H1 (cell line): Measurements from ENCODE around the gene VPS13D. TPM values are rescaled to one million over a fixed set of nuclear protein-coding genes. Genes with fewer than 3 reads are reported as not detected.

Experiments
- CTCF ChIA-PET: fragments of 300-600 bp; sonication (Branson Sonifier 250); formaldehyde crosslinking; loops from one replicate; lab custom pipeline; 2021; ENCODE audit not compliant: partially characterized antibody; lab: Charles Lee
- POLR2A ChIA-PET: fragments of 300-600 bp; sonication (Branson Sonifier 250); formaldehyde crosslinking; loops from one replicate; lab custom pipeline; 2021; ENCODE audit warnings: inconsistent platforms; ENCODE audit not compliant: partially characterized antibody; lab: Charles Lee
- DNase-seq, 2 experiments: peaks; one replicate each; pipeline versions ENCODE4 v3.0.0 to v3.0.0-alpha.2; 2010 to 2022; ENCODE audit warnings: low spot score in 2 of 2, low read depth in 1 of 2, mixed read lengths in 1 of 2
- FAIRE-seq: peaks from 2 replicates; lab custom pipeline; 2011; peaks lifted over from hg19 to GRCh38; lab: Jason Lieb, UNC
- H2AFZ ChIP-seq: 2 replicates; pipeline ENCODE4 v1.8.1; 2012; ENCODE audit warnings: low read length, inconsistent platforms
- H2AK5ac ChIP-seq: 2 replicates; pipeline ENCODE4 v1.6.1; 2013; ENCODE audit warnings: low read depth, low read length
- H2BK120ac ChIP-seq: replicated peaks from 2 replicates; pipeline ENCODE3; 2013; ENCODE audit warnings: low read depth, low read length, inconsistent platforms
- H2BK12ac ChIP-seq: 2 replicates; pipeline ENCODE4 v1.6.1; 2013; ENCODE audit warnings: low read depth, low read length
- H2BK15ac ChIP-seq: 2 replicates; pipeline ENCODE4 v1.6.1; 2013; ENCODE audit warnings: low read length
- H2BK20ac ChIP-seq: 2 replicates; pipeline ENCODE4 v1.6.1; 2013; ENCODE audit warnings: low read length
- H2BK5ac ChIP-seq: 2 replicates; pipeline ENCODE4 v1.6.1; 2013; ENCODE audit warnings: low read depth, low read length
- H3K14ac ChIP-seq: 2 replicates; pipeline ENCODE4 v1.6.1; 2013; ENCODE audit warnings: inconsistent platforms; ENCODE audit not compliant: insufficient read length
- H3K18ac ChIP-seq: 2 replicates; pipeline ENCODE4 v1.6.1; 2013; ENCODE audit warnings: low read length; ENCODE audit errors: extremely low read depth
- H3K23ac ChIP-seq: 2 replicates; pipeline ENCODE4 v1.6.1; 2013; ENCODE audit warnings: inconsistent platforms; ENCODE audit not compliant: insufficient read length
- H3K23me2 ChIP-seq: 2 replicates; pipeline ENCODE4 v1.6.1; 2013; ENCODE audit warnings: low read depth, low read length
- H3K27ac ChIP-seq: 2 replicates; pipeline ENCODE4 v1.6.1; 2011; ENCODE audit warnings: low read depth, low read length, inconsistent platforms
- H3K27me3 ChIP-seq, 4 experiments: replicated peaks in 1 of 4; 1 replicate in 1 of 4; 2 replicates in 3 of 4; pipeline versions ENCODE4 v1.6.1 to v1.8.1; 2011 to 2013; ENCODE audit warnings: low read length in 3 of 4, mild to moderate bottlenecking in 3 of 4, inconsistent platforms in 2 of 4, mixed read lengths in 2 of 4, moderate library complexity in 1 of 4; ENCODE audit not compliant: control insufficient read depth in 3 of 4, insufficient read depth in 3 of 4; ENCODE audit errors: extremely low read depth in 1 of 4
- H3K36me3 ChIP-seq, 4 experiments: 2 replicates each; pipeline versions ENCODE4 v1.6.1 to v1.8.1; 2011 to 2013; ENCODE audit warnings: mild to moderate bottlenecking in 4 of 4, low read length in 3 of 4, moderate library complexity in 2 of 4, control low read depth in 1 of 4, inconsistent platforms in 1 of 4; ENCODE audit not compliant: insufficient read depth in 4 of 4, control insufficient read depth in 2 of 4
- H3K4ac ChIP-seq: replicated peaks from 2 replicates; pipeline ENCODE3; 2013; ENCODE audit warnings: low read length, low read depth, mixed read lengths, inconsistent platforms; ENCODE audit not compliant: insufficient read length
- H3K4me1 ChIP-seq, 4 experiments: replicated peaks in 1 of 4; 1 replicate in 1 of 4; 2 replicates in 3 of 4; pipeline versions ENCODE4 v1.6.1 to v1.8.1; 2011 to 2013; ENCODE audit warnings: low read length in 3 of 4, inconsistent platforms in 2 of 4, mixed read lengths in 1 of 4; ENCODE audit not compliant: insufficient read depth in 4 of 4, control insufficient read depth in 3 of 4
- H3K4me2 ChIP-seq, 2 experiments: 2 replicates each; pipeline versions ENCODE4 v1.6.1 to v1.8.1; 2011 to 2013; ENCODE audit warnings: low read depth in 2 of 2, low read length in 2 of 2, control low read depth in 1 of 2, inconsistent platforms in 1 of 2, mild to moderate bottlenecking in 1 of 2; ENCODE audit not compliant: insufficient read depth in 1 of 2
- H3K4me3 ChIP-seq, 4 experiments: fragments of 200-600, 300-600 bp in 1 of 4; sonication (generic), shearing (Covaris generic), sonication (Bioruptor Twin) in 1 of 4; 2 replicates each; pipeline versions ENCODE4 v1.5.1 to v1.8.1; 2011 to 2016; ENCODE audit warnings: low read length in 4 of 4, low read depth in 3 of 4, control low read depth in 2 of 4, inconsistent platforms in 2 of 4, mild to moderate bottlenecking in 2 of 4, mixed read lengths in 1 of 4, moderate library complexity in 1 of 4; ENCODE audit not compliant: insufficient read depth in 2 of 4; ENCODE audit errors: extremely low read depth in 1 of 4
- H3K56ac ChIP-seq: replicated peaks from 2 replicates; pipeline ENCODE3; 2013; ENCODE audit warnings: low read depth, mild to moderate bottlenecking, mixed read lengths, low read length, inconsistent platforms; ENCODE audit not compliant: insufficient read length
- H3K79me1 ChIP-seq: 2 replicates; pipeline ENCODE4 v1.6.1; 2013; ENCODE audit warnings: low read depth, low read length, control low read depth
- H3K79me2 ChIP-seq, 2 experiments: 2 replicates each; pipeline versions ENCODE4 v1.6.1 to v1.8.1; 2012 to 2013; ENCODE audit warnings: low read length in 2 of 2, mild to moderate bottlenecking in 2 of 2, inconsistent platforms in 1 of 2; ENCODE audit not compliant: insufficient read depth in 2 of 2, control insufficient read depth in 1 of 2
- H3K9ac ChIP-seq, 4 experiments: replicated peaks in 1 of 4; 1 replicate in 1 of 4; 2 replicates in 3 of 4; pipeline versions ENCODE4 v1.6.1 to v1.8.1; 2011 to 2013; ENCODE audit warnings: low read depth in 3 of 4, low read length in 3 of 4, control low read depth in 2 of 4, mild to moderate bottlenecking in 2 of 4, moderate library complexity in 2 of 4, inconsistent platforms in 1 of 4; ENCODE audit errors: extremely low read depth in 1 of 4
- H3K9me3 ChIP-seq, 2 experiments: 2 replicates each; pipeline versions ENCODE4 v1.6.1 to v1.8.1; 2012 to 2013; ENCODE audit warnings: mild to moderate bottlenecking in 2 of 2, moderate library complexity in 2 of 2, control low read depth in 1 of 2, inconsistent platforms in 1 of 2, low read depth in 1 of 2, low read length in 1 of 2, mixed read lengths in 1 of 2; ENCODE audit not compliant: insufficient read depth in 2 of 2
- H4K20me1 ChIP-seq, 2 experiments: replicated peaks in 1 of 2; 2 replicates each; pipeline versions ENCODE3 to v1.8.1; 2011 to 2013; ENCODE audit warnings: inconsistent platforms in 2 of 2, low read length in 2 of 2, mild to moderate bottlenecking in 1 of 2; ENCODE audit not compliant: insufficient read depth in 2 of 2, control insufficient read depth in 1 of 2
- H4K5ac ChIP-seq: 2 replicates; pipeline ENCODE4 v1.6.1; 2013; ENCODE audit warnings: low read length, low read depth, mixed read lengths, inconsistent platforms; ENCODE audit not compliant: insufficient read length
- H4K8ac ChIP-seq: 2 replicates; pipeline ENCODE4 v1.8.0; 2013; ENCODE audit warnings: mild to moderate bottlenecking, moderate library complexity, low read length, inconsistent platforms; ENCODE audit not compliant: insufficient read depth; ENCODE audit errors: extremely low read depth
- H4K91ac ChIP-seq: replicated peaks from 2 replicates; pipeline ENCODE3; 2013; ENCODE audit warnings: low read length, mixed read lengths, inconsistent platforms; ENCODE audit not compliant: insufficient read length
- BACH1 ChIP-seq: IDR thresholded peaks from 2 replicates; pipeline ENCODE4 v1.6.1; 2012; ENCODE audit warnings: low read length, improper control_type of control experiment
- EZH2 ChIP-seq: fragments of 200-600 bp; sonication (generic); IDR thresholded peaks from 2 replicates; pipeline ENCODE4 v1.7.1; 2012; ENCODE audit warnings: low read depth, mild to moderate bottlenecking, moderate library complexity, low read length, inconsistent platforms; ENCODE audit not compliant: severe bottlenecking
- GABPA ChIP-seq: IDR thresholded peaks from 2 replicates; pipeline ENCODE4 v1.6.1; 2011; ENCODE audit warnings: mild to moderate bottlenecking, low read length, moderate library complexity, borderline replicate concordance; ENCODE audit not compliant: insufficient read depth
- KDM1A ChIP-seq: fragments of 200-600, 300-600 bp; sonication (generic); IDR thresholded peaks from 2 replicates; pipeline ENCODE4 v1.7.1; 2016; ENCODE audit warnings: mild to moderate bottlenecking, low read length, borderline replicate concordance
- KDM4A ChIP-seq: IDR thresholded peaks from one replicate; pipeline ENCODE4 v1.7.1; 2012; ENCODE audit warnings: low read depth, mild to moderate bottlenecking, moderate library complexity, low read length, inconsistent platforms; ENCODE audit not compliant: severe bottlenecking
- NRF1 ChIP-seq: IDR thresholded peaks from 2 replicates; pipeline ENCODE4 v1.6.1; 2011; ENCODE audit warnings: mild to moderate bottlenecking, low read depth, low read length, improper control_type of control experiment
- SUZ12 ChIP-seq: fragments of 200-600 bp; sonication (generic); IDR thresholded peaks from 2 replicates; pipeline ENCODE4 v1.6.1; 2012; ENCODE audit warnings: mild to moderate bottlenecking, inconsistent platforms, low read length, moderate library complexity, mixed read lengths
- ZNF274 ChIP-seq: IDR thresholded peaks from 2 replicates; pipeline ENCODE4 v1.7.0; 2012; ENCODE audit warnings: low read length, borderline replicate concordance; ENCODE audit errors: extremely low read depth
- whole genome bisulfite sequencing, 2 experiments: shearing (Covaris generic) in 1 of 2; methylation state at CpG; one replicate each; pipeline versions ENCODE4 v1.1.6 to v1.1.7; 2013 to 2015; ENCODE audit warnings: low lambda C conversion rate in 2 of 2, mixed read lengths in 2 of 2, inconsistent platforms in 1 of 2, low coverage in 1 of 2, missing lambda C conversion rate in 1 of 2; ENCODE audit not compliant: insufficient replicate concordance in 2 of 2, insufficient coverage in 1 of 2, insufficient read length in 1 of 2; ENCODE audit errors: extremely low coverage in 1 of 2, missing lambda C conversion rate in 1 of 2; 5-methylcytosine and 5-hydroxymethylcytosine counted together
- polyA plus RNA-seq, 7 experiments: library from polyadenylated mRNA; depleted of rRNA in 3 of 7; stranded (reverse) in 5 of 7; unstranded in 2 of 7; fragments of >200 nt in 5 of 7; fragments of 200-250 nt in 2 of 7; gene quantifications; 1 replicate in 5 of 7; 2 replicates in 1 of 7; 4 replicates in 1 of 7; pipeline versions ENCODE4 v1.2.1 to v1.2.3, GENCODE V29; 2011 to 2013; ENCODE audit warnings: missing spikeins in 2 of 7, mixed read lengths in 2 of 7
- total RNA-seq: library from RNA; stranded (reverse); fragmentation: NEBNext Ultra II Directional; extraction: Animal tissue kit (Norgen Biotek cat#: 25700); gene quantifications from 2 replicates; pipeline ENCODE4 v1.2.1, GENCODE V29; 2021
- TF ChIP-seq, protein P1 (sequence below), 3 experiments: IDR thresholded peaks; 1 replicate in 2 of 3; 2 replicates in 1 of 3; pipeline versions ENCODE4 v1.5.1 to v1.6.1; 2011; ENCODE audit warnings: low read length in 3 of 3, mild to moderate bottlenecking in 3 of 3, inconsistent platforms in 2 of 3, low read depth in 1 of 3, moderate library complexity in 1 of 3; ENCODE audit not compliant: insufficient read depth in 1 of 3; ENCODE audit errors: control extremely low read depth in 1 of 3

Gene VPS13D
- total and polyA plus RNA-seq, 2 of the 8 experiments (the other 6 are each of a cell fraction or from before 2014, with no cell fraction given): 10.9 to 31.2 TPM

DNA sequence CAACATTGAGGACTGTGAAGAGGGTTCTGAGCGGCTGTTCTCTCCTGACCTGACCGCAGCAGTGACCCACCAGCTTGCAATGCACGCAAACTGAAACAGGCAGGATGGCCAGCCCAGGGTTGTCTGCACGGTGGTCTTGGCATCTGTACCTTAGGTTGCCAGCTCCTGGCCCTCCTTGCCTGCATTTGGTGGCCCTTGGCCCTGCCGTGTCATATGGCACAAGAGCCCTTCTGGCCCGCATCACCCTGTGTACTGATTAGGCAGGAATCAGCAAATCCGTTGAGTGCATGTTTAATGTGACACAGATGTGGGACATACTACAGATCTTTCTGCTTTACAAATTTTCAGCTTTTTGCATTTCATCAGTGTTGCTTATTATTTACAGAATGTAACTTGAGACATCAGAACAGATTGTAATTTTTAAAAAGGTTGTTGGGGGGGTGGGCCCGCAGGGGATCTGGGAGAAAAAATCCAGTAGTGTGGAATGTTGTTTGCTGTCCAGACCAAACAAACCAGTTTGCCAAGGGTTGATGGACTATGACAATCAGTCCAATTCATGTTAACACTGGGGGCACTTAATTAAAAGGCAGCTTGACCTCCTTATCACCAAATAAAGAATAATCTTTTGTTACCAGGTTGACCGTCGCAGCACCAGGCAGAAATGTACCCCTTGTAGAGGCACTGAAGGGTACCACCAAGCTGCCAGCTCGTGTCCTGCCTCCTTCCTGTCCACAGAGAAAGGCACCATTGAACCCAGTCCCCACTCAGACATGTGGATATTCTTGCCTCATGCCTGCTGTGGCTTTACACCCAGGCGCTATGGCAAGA, 255.6 kb downstream of the VPS13D start:
- Histone ChIP-seq H4K8ac (no peak overlapping the region), H3K14ac (no peak overlapping the region), H3K27me3 (no peaks in the 10 kb centered on the region), H3K9ac (no peak overlapping the region), H3K79me1 (no peaks in the 10 kb centered on the region), H2AK5ac (no peak overlapping the region), H2BK12ac (no peak overlapping the region), H4K5ac (no peak overlapping the region), H4K20me1 (no peaks in the 10 kb centered on the region), H2BK120ac (no peak overlapping the region), H3K4me2 (no peak overlapping the region), H3K4me1 (no peaks in the 10 kb centered on the region; a peak in 1 of 7 replicates), H3K79me2 (no peaks in the 10 kb centered on the region), H3K23ac (no peak overlapping the region), H3K18ac (no peak overlapping the region), H3K4ac (no peak overlapping the region), H3K36me3 (peaks cover 0 to 4% (median 0%) of the 10 kb centered on the region in 4 experiments; a peak in 1 of 8 replicates), H3K9me3 (peaks cover 9 to 10% of the 10 kb centered on the region in 2 experiments), H3K56ac (no peak overlapping the region), H3K4me3 (no peak overlapping the region), H4K91ac (no peak overlapping the region), H2BK5ac (no peak overlapping the region), H2BK20ac (no peak overlapping the region), H3K27ac (no peak overlapping the region), H2AFZ (no peak overlapping the region), H3K23me2 (no peaks in the 10 kb centered on the region), H2BK15ac (no peak overlapping the region)
- ChIA-PET POLR2A (interaction anchor here (0.6 kb wide), 1 partner anchor 233 kb away, joined by 3 read pairs; no protein-coding TSS in a partner anchor), CTCF (no interaction called here)
- DNase-seq: no peak
- WGBS, 2 experiments: 93% methylated on average over 12 of the region's 12 CpGs; no CpG with 5 or more reads in 1 of the 2 experiments
- no peak for FAIRE-seq
- TF ChIP-seq BACH1: no peak
- no peak for TF ChIP-seq GABPA
- TF ChIP-seq KDM4A: no peak
- no peak for TF ChIP-seq ZNF274
- no peak for TF ChIP-seq NRF1
- TF ChIP-seq, protein P1, sequence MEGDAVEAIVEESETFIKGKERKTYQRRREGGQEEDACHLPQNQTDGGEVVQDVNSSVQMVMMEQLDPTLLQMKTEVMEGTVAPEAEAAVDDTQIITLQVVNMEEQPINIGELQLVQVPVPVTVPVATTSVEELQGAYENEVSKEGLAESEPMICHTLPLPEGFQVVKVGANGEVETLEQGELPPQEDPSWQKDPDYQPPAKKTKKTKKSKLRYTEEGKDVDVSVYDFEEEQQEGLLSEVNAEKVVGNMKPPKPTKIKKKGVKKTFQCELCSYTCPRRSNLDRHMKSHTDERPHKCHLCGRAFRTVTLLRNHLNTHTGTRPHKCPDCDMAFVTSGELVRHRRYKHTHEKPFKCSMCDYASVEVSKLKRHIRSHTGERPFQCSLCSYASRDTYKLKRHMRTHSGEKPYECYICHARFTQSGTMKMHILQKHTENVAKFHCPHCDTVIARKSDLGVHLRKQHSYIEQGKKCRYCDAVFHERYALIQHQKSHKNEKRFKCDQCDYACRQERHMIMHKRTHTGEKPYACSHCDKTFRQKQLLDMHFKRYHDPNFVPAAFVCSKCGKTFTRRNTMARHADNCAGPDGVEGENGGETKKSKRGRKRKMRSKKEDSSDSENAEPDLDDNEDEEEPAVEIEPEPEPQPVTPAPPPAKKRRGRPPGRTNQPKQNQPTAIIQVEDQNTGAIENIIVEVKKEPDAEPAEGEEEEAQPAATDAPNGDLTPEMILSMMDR (IDR thresholded peaks at IDR 0.05; ENCODE audit: control extremely low read depth in 1 of 3, insufficient read depth in 1 of 3, low read depth in 1 of 3, low read length in 3 of 3): no peak
- no peak for TF ChIP-seq KDM1A
- no peak for TF ChIP-seq EZH2
- TF ChIP-seq SUZ12: no peak
